Left lung (tissue), 14 donors: ENCODE results near the gene NRSN1. TPM values are rescaled to one million over a fixed set of nuclear protein-coding genes. Genes with fewer than 3 reads are reported as not detected.

Experiments
- ATAC-seq: fragments of 200-7000 bp; cut with Tn5 transposase; one replicate; pipeline ENCODE4 v1.9.1; 2020; ENCODE audit warnings: moderate library complexity
- DNase-seq, 4 donors: peaks; one replicate each; pipeline ENCODE4 v3.0.0-alpha.2; 2013 to 2020
- H3K27ac ChIP-seq, 2 donors: fragments of 200-600 bp; sonication (generic) in 1 of 2; one replicate each; pipeline versions ENCODE4 v1.5.0 to v1.8.0; 2020 to 2021
- H3K27me3 ChIP-seq, 2 donors: fragments of 200-600 bp; sonication (generic) in 1 of 2; one replicate each; pipeline versions ENCODE4 v1.5.0 to v1.8.0; 2020 to 2021
- H3K36me3 ChIP-seq, 2 donors: fragments of 200-600 bp; sonication (generic) in 1 of 2; one replicate each; pipeline versions ENCODE4 v1.5.0 to v1.8.0; 2020 to 2021
- H3K4me1 ChIP-seq, 2 donors: fragments of 200-600 bp; one replicate each; pipeline ENCODE4 v1.8.0; 2021
- H3K4me3 ChIP-seq, 2 donors: fragments of 200-600 bp; sonication (generic) in 1 of 2; one replicate each; pipeline versions ENCODE4 v1.5.0 to v1.8.0; 2020 to 2021; ENCODE audit warnings: mild to moderate bottlenecking in 1 of 2
- H3K9me3 ChIP-seq, 2 donors: fragments of 200-600 bp; sonication (generic) in 1 of 2; one replicate each; pipeline versions ENCODE4 v1.5.0 to v1.8.0; 2020 to 2021
- intact Hi-C, 2 donors: fragments of 100-400 bp; cut with DNase I; formaldehyde crosslinking; loops; one replicate each; pipeline versions ENCODE4 v1.11.2 to v1.14.2; 2022
- long read RNA-seq, 12 donors: library from polyadenylated mRNA in 2 of 12; unstranded in 2 of 12; transcript quantifications; one replicate each; pipeline ENCODE4 v2.0.0 and lab custom pipeline, GENCODE V29; 2019 to 2026
- polyA plus RNA-seq, 6 donors: library from polyadenylated mRNA; unstranded; fragments of 120-200 nt; gene quantifications; one replicate each; pipeline ENCODE4 v1.2.1, GENCODE V29; 2013; ENCODE audit not compliant: insufficient read length in 6 of 6
- total RNA-seq, 2 donors: library from RNA; stranded (reverse); fragmentation: NEBNext Ultra II Directional; extraction: Animal tissue kit (Norgen Biotek cat#: 25700); gene quantifications; one replicate each; pipeline ENCODE4 v1.2.1, GENCODE V29; 2021
- TF ChIP-seq, protein P1 (sequence below), 2 donors: fragments of 200-600 bp; sonication (generic) in 1 of 2; IDR thresholded peaks; one replicate each; pipeline versions ENCODE4 v1.5.0 to v1.8.0; 2021; ENCODE audit warnings: antibody characterized with exemption in 2 of 2
- donor health status: DM: no; HTN: yes; CAD: no.
- donor health status: DM: no; HTN: no; CAD: no.

Gene NRSN1, protein sequence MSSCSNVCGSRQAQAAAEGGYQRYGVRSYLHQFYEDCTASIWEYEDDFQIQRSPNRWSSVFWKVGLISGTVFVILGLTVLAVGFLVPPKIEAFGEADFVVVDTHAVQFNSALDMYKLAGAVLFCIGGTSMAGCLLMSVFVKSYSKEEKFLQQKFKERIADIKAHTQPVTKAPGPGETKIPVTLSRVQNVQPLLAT
- total RNA-seq (not detected), polyA plus RNA-seq (under 1 TPM; 0.26 to 0.56 (median 0.37) TPM)
- long read RNA-seq, donor 1 = 0 reads
- long read RNA-seq, donor 2 = 0 reads
- long read RNA-seq, donor 3 = 0 reads
- long read RNA-seq, donor 4 = 0 reads
- long read RNA-seq, donor 5, partial matches to known transcripts = 0 of 1 reads
- long read RNA-seq, donor 5, other reads (novel, unspliced or antisense) = 0 of 1 reads
- long read RNA-seq, donor 6 = 0 reads
- long read RNA-seq, donor 7 = 0 reads
- long read RNA-seq, donor 8 = 0 reads
- long read RNA-seq, donor 9 = 0 reads
- long read RNA-seq, donor 10 = 0 reads
- long read RNA-seq, donor 11, transcript NRSN1-204 (4 exons, 2,354 nt) = major isoform, 6 of 9 reads
- long read RNA-seq, donor 11, partial matches to known transcripts = 0 of 9 reads
- long read RNA-seq, donor 11, other reads (novel, unspliced or antisense) = 0 of 9 reads
- long read RNA-seq, donor 12 = 0 reads

DNA sequence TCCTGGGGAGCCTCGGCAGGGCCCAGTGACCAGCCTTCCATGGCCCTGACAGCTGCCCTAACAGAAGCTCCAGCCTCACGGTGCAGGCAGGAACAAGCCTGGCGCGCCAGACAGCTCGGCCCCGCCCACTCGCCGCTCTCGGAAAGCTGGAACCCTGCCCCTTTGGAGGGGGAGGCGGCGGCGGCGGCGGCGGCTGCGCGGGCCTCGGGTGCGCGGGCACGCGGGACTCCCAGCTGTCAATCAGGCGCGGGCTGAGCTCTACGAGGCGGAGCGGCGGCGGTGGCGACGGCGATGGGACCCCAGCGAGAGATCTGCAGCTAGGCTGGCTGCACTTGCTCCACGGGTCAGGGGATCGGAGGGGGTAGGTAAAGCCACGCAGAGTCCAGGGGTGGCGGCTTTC, at the start of gene NRSN1:
TSS of gene NRSN1 (plus strand) at position 236 of the 400 bp plus-strand sequence. CDS start 8,113 bp downstream, outside the sequence.
- Histone ChIP-seq H3K4me1 (no peaks in the 10 kb centered on the region), H3K4me3 (no peak within 1 kb of the TSS), H3K27me3 (peaks cover 5 to 34% of the 10 kb centered on the region in 2 donors), H3K9me3 (no peaks in the 10 kb centered on the region), H3K36me3 (no peaks in the 10 kb centered on the region), H3K27ac (no peak within 1 kb of the TSS)
- TF ChIP-seq, protein P1, sequence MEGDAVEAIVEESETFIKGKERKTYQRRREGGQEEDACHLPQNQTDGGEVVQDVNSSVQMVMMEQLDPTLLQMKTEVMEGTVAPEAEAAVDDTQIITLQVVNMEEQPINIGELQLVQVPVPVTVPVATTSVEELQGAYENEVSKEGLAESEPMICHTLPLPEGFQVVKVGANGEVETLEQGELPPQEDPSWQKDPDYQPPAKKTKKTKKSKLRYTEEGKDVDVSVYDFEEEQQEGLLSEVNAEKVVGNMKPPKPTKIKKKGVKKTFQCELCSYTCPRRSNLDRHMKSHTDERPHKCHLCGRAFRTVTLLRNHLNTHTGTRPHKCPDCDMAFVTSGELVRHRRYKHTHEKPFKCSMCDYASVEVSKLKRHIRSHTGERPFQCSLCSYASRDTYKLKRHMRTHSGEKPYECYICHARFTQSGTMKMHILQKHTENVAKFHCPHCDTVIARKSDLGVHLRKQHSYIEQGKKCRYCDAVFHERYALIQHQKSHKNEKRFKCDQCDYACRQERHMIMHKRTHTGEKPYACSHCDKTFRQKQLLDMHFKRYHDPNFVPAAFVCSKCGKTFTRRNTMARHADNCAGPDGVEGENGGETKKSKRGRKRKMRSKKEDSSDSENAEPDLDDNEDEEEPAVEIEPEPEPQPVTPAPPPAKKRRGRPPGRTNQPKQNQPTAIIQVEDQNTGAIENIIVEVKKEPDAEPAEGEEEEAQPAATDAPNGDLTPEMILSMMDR (IDR thresholded peaks at IDR 0.05) = no peak
- intact Hi-C loops = no loop called here
- no peak for ATAC-seq
- DNase-seq = no peak

DNA sequence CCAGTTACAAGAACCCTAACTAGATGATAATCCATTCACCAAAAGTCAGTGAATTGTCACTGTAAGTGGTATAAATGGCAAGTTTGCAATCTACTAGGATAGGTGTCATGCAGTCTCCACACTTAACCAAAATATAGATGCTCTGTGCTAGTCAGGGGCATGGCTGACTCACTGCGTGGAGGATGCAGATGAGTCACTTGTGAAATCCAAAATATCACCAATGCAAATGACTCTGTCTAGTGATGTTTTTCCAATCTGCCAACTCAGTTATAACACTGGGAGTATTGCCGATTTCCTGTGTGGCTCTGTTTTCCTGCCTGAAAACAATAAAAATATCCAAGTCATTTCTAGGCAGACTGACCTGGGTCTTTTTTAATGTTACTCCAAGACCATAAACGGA, 47.8 kb upstream of the NRSN1 start:
- no peaks in the 10 kb centered on the region for H3K27me3 ChIP-seq
- intact Hi-C loops = no loop called here
- H3K4me1 ChIP-seq = no peaks in the 10 kb centered on the region
- DNase-seq (no peak), ATAC-seq (no peak)
- TF ChIP-seq, protein P1 (IDR thresholded peaks at IDR 0.05) = no peak
- H3K9me3 ChIP-seq = peaks cover 0 to 6% of the 10 kb centered on the region in 2 donors
- no peak overlapping the region for H3K27ac ChIP-seq
- no peaks in the 10 kb centered on the region for H3K36me3 ChIP-seq
- no peak overlapping the region for H3K4me3 ChIP-seq

DNA sequence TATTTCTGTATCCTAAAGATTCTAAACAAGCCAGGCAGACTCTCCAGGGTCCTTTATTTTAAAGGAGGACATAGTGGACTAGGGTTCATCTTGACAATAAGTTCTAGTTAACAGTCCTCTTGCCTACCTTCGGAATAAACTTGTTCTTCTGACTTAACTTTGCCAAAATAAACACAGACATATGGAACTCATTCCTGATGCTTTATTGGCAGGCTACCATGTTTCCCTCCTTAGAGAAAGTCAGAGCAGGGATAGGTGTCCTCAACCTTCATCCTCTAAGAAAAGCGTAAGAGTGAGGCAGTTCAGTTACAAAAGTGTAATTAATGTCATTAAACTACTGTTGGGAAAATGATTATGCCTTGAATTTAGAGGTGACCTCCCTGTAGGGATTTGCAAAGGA, 46.9 kb upstream of the NRSN1 start:
- ATAC-seq (no peak), DNase-seq (no peak)
- no peak overlapping the region for H3K4me3 ChIP-seq
- no peaks in the 10 kb centered on the region for H3K4me1 ChIP-seq
- no peaks in the 10 kb centered on the region for H3K27me3 ChIP-seq
- H3K9me3 ChIP-seq = peaks cover 0 to 6% of the 10 kb centered on the region in 2 donors
- intact Hi-C loops = no loop called here
- H3K27ac ChIP-seq = no peak overlapping the region
- no peaks in the 10 kb centered on the region for H3K36me3 ChIP-seq
- TF ChIP-seq, protein P1 (IDR thresholded peaks at IDR 0.05) = no peak

GRCh38 chr6:24080711-24081110, 45.3 kb upstream of the NRSN1 start:
- Histone ChIP-seq H3K36me3 (no peaks in the 10 kb centered on the region), H3K4me3 (no peak overlapping the region), H3K27ac (no peak overlapping the region), H3K9me3 (peaks cover 0 to 6% of the 10 kb centered on the region in 2 donors), H3K27me3 (no peaks in the 10 kb centered on the region), H3K4me1 (no peaks in the 10 kb centered on the region)
- intact Hi-C loops = no loop called here
- ATAC-seq (no peak), DNase-seq (no peak)
- TF ChIP-seq, protein P1 (IDR thresholded peaks at IDR 0.05) = no peak

DNA sequence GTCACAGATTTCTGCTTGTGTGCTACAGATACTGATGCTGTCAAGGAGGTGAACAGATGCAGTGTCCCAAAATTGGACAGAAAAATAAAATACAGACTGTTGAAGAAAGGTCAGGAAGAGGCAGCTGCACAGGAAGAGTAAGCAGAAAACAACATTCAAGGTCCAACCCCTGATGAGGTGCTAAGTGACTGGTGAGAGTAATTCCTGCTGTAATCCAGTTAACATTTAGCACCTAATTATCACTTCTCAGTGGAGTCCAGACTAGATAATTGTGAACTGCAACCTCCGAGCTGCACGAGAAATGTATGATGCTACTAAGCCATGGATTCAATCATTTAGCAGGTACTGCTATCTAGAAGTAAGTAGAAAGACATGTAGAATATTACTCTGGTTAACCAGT, 36.3 kb upstream of the NRSN1 start:
- H3K4me1 ChIP-seq = no peaks in the 10 kb centered on the region
- no peak for ATAC-seq
- H3K27ac ChIP-seq = no peak overlapping the region
- TF ChIP-seq, protein P1 (IDR thresholded peaks at IDR 0.05) = no peak
- no peaks in the 10 kb centered on the region for H3K36me3 ChIP-seq
- intact Hi-C loops = no loop called here
- DNase-seq = no peak
- no peaks in the 10 kb centered on the region for H3K27me3 ChIP-seq
- no peak overlapping the region for H3K4me3 ChIP-seq
- no peaks in the 10 kb centered on the region for H3K9me3 ChIP-seq
